Ramos (cell line): ENCODE data around the gene BPNT1.

ENCODE experiments used
- in situ Hi-C: fragments of 300-500 bp; cut with MboI; formaldehyde crosslinking; loops from one replicate; pipeline ENCODE4 v1.14.3; 2022; ENCODE audit warnings: low sequenced_read_pairs; ENCODE audit not compliant: unreplicated experiment

BPNT1 gene

DNA sequence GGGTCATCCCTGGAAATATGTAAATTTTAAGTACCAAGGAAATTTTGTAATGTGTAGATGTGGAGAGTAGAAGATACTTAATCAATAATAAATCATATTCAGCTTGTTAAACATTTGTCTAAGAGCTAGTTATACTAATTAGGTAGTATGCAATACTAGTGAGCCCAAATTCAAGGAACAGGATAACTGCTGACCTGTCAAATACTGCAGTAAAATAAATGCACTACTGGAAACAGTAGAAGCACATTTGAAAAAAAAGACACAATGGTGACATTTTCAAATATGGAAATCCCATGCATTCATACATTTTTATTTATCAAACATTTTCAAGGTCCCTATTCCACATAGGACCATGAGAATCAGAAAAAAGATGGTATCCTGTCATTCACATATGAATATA, 70.5 kb downstream of the BPNT1 start:
- in situ Hi-C loops: no loop called here

DNA sequence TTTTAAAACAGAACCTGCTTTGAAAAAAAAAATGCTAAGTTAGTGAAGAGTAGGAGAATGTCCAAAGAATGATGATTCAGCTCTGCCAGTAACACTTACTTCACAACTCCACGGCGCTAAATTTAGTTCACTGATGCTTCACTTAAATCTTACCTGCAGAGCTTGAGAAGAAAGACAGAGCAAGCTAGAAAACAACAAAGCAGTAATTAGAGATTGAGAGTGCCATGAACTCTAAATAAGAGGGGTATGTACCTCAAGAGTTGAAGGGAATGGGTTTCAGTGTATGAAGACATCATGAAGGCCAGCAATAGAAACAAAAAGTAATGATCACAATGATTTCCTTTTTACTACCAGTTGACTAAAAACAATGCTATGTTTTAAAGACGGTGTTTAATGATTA, 76.1 kb downstream of the BPNT1 start:
- in situ Hi-C loops: no loop called here

DNA sequence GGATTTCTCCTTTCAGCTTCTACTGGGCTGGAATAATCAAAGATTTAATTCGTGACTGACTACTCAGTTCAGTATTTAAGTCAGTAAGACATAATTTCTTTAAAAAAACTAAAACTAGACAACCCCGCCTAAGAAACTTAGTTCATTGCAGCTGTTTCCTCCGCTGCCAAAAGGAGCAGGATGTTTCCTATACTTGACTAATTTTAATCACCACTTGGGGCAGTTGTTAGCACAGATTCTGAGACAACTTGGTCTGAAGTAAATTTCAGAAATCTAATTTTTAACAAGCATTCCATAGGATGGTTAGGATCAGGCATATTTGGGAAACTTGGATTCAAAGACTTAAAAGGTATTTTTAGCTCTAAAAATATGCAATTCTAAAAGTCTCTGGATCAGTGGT, 77.3 kb downstream of the BPNT1 start:
- in situ Hi-C loops: no loop called here

DNA sequence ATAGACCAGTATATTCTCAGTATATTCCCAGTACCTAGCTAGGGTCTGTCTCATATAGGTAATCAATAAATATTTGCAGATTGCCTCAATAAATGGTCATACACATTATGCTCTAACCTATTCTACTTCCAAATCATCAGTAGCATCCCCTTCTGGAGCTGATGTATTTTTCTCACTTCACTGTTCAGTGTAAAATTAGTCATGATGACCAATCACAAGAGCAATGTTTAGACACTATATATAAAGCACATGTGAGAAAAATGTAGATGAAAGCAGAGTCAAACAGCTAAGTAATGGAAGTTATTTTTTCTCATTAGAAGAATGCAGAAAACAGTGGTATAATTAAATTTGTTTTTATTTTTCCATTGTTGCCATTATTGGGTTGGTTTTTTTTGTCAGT, 78.0 kb downstream of the BPNT1 start:
- in situ Hi-C loops: no loop called here
